NCI-H345 treated with DMSO at 0.1 percent for 48 hours (cell line): ENCODE results near the gene HM13.
A peak's percentile ranks its signal among the peaks of the same experiment; 100 is the strongest.
"Not testable (repeated sequence)": the region's sequence is repeated elsewhere in the genome, so short reads cannot be mapped to it uniquely, and the experiment has no call there.

Experiments
- DNase-seq: peaks from one replicate; lab custom pipeline; 2025; ENCODE audit not compliant: unreplicated experiment; lab: John Stamatoyannopoulos, UW

Gene HM13

DNA sequence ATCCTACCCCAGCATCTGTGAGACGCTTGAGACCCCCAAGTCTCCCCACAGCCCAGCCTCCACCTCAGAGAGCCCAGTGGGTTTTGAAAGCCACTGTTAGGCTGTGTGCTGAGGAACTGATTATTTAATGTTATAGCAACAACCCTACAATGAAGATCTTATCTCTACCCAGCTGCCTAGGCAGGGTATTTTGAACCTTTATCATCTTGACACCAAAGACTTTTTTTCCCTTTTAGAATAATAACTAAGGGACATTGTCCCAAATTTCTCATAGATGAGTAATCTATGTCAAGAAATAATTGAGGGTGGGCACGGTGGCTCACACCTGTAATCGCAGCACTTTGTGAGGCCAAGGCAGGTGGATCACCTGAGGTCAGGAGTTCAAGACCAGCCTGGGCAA, 26.2 kb downstream of the HM13 start:
- DNase-seq: no peak

DNA sequence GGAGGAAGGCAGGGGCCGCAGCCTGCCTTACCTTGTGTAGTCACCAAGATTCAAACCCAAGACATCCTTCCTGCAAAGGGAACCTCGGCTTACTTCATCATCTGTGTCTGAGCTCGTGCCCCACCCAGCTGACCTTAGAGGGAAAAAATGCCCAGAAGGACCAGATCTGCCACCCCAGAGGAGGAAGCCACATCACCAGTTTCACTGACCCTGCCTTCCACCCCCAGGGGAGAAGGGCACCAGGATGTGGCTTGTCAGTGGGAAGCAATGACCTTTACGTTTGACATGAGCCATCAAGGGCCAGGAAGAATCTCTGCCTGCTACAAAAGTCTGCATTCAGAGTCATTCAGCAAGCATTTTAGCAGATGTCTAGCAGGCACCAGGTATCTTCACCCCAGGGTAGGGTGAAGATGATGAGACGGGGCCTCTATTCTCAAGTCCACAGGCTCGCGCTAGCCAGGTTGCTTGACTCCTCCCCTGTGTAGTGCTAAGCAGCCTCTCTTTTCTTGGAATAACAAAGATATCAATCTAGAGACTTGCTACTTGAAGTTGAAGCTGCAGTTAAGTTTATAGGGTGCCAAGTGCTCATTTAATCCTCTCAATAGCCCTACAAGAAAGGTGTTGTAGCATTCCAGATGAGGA, 28.1 kb downstream of the HM13 start:
- DNase-seq: no peak

DNA sequence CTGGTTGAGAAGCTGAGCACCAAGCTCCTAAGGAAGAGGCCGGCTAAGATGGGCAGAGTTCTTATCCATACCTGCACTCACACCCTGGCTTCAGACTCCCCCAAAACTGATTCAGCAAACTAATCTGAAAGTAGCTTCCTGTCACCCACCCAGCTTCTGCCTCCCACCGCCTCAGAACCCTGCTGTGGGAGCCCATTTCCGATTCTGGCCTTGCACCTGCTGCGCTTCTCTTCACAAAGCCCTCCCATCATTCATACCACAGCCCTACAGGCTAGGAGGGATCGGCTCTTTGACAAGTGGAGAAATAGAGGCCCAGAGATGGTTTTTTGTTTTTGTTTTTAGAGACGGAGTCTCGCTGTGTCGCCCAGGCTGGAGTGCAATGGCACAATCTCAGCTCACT, 28.7 kb downstream of the HM13 start:
- DNase-seq: no peak

DNA sequence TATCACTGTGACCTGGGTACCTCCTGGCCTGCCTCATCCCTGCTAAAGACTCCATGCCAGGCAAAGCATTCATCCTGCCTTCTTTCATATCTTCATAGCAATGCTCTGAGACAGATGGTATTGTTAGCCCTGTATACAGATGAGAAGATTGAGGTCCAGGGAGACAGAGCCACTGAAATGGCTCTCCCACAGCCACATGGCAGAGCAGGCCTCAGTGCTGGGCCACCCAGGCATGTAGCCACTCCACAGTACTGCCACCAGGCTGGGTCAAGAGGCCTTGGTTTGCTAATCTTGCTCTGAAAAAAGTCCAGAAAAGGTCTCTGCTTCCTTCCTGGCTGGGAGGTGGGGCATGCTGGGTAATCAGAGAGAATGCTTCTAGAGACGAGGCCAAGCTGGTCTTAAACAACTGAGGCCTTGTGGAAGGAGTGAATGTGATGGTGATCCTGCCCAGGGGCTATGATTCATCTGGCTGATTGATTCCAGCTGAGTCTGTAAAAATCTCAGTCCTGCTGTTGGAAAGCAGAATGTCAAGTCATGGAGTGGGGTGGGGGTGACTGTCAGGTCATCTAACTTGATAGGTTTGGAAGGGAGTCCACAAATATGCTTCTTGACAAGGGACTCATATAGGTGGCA, 29.8 kb downstream of the HM13 start:
- DNase-seq: no peak

DNA sequence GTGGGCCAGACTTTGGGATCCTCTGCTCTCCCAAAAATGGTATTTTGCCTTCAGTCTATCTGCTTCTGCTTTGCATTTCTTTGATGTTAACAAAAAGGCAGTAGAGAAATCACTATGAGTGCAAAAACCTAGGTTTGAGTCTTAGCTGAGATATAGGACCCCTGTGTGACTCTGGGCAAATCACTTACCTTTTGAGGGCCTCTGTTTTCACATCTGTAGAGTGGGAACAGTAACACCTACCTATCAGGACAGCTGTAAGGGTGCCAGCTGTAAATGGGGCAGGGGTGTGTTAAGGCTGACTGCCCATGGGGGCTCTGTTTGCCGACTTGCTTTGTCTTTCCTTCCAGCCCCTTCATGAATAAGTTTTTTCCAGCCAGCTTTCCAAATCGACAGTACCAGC, 30.4 kb downstream of the HM13 start:
- DNase-seq: no peak

GRCh38 chr20:31545621-31546040, 31.4 kb downstream of the HM13 start:
- not testable (repeated sequence) for DNase-seq

- peak; percentile 53 for DNase-seq
These were observed 32.9 kb downstream of the HM13 start for GRCh38 chr20:31547017-31547675.

GRCh38 chr20:31547720-31548298, 33.6 kb downstream of the HM13 start:
- no peak for DNase-seq

DNA sequence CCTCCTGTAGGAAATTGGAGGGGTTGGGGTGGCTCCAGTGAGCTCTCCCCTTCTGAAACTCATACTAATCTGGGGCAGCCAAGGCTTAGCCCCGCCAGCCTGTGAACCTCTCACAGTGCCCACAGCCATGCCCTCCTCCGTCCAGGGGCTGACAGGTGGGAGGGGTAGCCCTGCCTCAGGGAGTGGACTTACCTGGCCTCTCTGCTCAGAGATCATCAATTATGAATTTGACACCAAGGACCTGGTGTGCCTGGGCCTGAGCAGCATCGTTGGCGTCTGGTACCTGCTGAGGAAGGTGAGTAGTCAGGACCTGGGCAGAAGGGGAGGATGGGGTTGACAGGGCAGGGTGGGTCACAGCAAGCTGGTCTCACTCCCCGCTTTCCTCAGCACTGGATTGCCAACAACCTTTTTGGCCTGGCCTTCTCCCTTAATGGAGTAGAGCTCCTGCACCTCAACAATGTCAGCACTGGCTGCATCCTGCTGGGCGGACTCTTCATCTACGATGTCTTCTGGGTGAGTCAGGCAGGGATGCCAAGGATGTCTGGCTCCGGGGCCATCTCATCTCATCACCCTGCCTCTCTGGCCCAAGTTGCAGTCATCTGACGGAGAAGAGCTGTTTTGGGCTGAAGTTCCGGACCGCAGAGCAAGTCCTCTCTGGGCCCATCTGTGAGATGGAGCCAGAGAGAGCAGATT, 34.7 kb downstream of the HM13 start:
- no peak for DNase-seq

GRCh38 chr20:31549513-31549880, 35.3 kb downstream of the HM13 start:
- no peak for DNase-seq

- DNase-seq: no peak
These were observed 35.9 kb downstream of the HM13 start for GRCh38 chr20:31550099-31550498.

DNA sequence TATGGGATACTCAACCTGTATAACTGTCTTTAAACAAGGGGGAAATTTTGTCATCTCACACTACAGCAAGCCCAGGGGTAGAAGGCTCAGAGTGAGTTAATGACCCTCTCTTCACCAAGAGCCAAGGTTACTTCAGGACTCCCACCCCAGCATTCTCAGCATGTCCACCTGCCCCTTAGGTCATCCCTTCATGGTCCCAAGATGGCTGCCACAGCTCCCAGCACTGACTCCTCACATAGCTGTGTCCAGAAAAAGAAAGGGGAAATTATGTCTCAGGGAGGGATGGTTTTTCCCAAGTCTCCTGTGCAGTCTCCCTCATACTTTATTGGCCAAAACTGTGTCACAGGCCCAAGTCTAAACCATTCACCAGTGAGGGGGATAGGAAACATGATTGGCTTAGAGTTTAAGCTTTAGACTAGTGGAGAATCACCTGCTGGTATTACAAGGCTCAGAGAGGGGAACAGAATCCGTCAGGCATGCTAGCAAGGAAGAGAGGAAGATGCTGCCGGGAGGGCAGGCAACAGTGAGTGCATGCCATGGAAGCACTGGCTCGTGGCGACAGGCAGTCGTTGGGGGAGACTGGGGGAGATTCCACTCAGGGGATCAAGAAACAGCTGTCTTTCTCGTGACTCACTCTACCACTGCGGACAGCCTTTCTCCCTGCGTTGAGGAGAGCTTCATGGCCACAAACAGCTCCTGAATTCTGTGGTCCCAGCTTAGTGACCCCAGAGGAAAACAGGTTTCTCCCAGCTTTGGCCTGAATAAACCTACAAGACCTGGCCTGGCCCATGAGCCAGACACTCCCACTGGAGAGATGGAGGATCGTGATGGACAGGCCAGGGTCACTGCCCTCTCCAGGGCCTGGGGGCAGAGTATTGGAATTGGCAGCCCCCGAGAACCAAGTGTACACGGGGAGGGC, 37.2 kb downstream of the HM13 start:
- no peak for DNase-seq

DNA sequence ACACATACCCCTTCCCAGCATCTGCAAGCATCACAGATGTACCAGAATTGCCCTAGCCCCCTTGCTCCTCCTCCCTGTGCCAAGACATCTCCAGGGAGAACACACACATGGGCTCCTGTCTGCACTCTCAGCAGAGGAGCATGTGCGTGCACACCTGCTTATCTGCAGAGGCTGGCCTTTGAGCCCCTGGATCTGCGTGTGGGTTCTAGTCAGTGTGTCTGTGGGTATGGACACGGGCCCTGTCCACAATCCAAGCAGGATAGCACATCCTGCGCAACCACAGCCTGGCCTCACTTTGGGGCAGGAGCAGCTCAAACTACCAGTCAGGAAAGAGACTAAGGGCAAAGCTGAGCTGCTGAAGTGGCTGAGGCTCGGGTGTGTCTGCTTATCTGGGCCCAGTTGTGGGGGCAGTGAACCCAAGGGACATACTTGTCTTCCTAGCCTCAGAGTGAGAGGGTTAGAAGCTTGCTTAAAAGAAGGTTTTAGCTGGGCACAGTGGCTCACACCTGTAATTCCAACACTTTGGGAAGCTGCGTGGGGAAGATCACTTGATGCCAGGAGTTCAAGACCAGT, 41.0 kb downstream of the HM13 start:
- no peak for DNase-seq

DNA sequence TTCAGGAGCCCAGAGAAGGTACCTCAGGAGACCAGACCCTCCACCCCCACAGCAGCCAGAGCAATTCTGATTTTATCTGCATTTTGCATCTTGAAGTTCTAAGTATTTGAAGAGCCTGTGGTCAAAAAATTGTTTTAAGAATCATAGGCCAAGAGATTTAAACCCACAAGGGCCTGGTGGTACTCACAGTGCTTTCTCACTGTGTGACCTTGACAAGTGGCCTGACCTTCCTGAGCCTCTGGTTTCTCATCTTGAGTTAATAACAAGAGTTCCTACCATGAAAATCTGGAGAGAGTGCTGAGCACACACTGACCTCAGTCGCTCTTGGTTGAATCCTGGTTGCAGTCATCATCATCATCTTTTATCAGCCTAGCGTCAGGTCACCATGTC, 45.5 kb downstream of the HM13 start:
- no peak for DNase-seq

- DNase-seq: peak; percentile 56
These were observed 46.0 kb downstream of the HM13 start for GRCh38 chr20:31560094-31560745.

DNA sequence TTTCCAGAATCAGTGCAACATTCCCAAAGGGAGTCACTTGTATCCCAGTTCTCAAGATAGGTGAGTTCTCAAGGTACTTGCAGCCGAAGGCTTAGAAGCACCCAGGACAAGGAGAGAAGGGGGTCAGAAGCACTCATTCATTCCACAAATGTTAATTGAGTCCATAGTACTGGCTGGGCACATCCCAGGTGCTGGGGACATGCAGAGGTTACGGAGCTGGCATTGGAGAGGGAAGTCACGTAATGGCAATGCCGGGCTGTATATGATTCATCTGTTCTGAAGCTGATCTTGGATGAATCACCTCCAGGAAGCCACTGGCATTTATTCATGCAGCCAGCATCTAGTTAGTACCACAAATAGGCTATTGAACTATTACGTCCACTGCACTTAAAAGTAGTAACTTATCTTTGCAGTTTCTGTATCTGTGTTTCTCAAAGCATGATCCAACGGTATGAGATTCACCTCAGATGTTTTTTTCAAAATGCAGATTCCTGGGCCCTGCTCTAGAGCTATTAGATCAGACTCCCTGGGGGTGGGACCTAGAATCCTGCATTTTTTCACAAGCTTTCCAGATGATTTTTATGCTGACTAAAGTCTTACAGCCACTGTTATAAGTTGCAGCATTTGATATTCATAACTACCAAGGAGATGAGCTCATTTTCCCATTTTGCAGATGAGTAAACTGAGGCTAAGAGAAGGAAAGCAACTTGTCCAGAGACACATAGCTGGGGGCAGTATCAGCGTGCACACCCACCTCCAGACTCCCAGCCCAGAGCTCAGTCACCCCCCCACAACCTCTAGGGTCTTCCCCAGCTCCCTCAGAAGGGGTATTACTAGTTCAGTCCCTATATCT, 46.7 kb downstream of the HM13 start:
- DNase-seq: no peak

- no peak for DNase-seq
These were observed 48.0 kb downstream of the HM13 start for GRCh38 chr20:31562241-31562640.

GRCh38 chr20:31564284-31564683, 50.0 kb downstream of the HM13 start:
- DNase-seq: no peak
